IPS-15b (cell line): ENCODE data around the gene GFPT2.

Experiments
- H3K27me3 ChIP-seq: one replicate; pipeline ENCODE4 v1.6.1; 2013; ENCODE audit warnings: low read length; ENCODE audit not compliant: control insufficient read depth, insufficient read depth
- H3K36me3 ChIP-seq: one replicate; pipeline ENCODE4 v1.6.1; 2013; ENCODE audit warnings: low read length; ENCODE audit not compliant: control insufficient read depth, insufficient read depth
- H3K4me1 ChIP-seq: one replicate; pipeline ENCODE4 v1.6.1; 2013; ENCODE audit warnings: mild to moderate bottlenecking, low read length; ENCODE audit not compliant: control insufficient read depth, insufficient read depth
- H3K4me3 ChIP-seq: one replicate; pipeline ENCODE4 v1.5.1; 2013; ENCODE audit warnings: low read depth, low read length
- H3K9ac ChIP-seq: one replicate; pipeline ENCODE4 v1.6.1; 2013; ENCODE audit warnings: low read depth, mild to moderate bottlenecking, low read length
- H3K9me3 ChIP-seq: one replicate; pipeline ENCODE4 v1.6.1; 2013; ENCODE audit warnings: mild to moderate bottlenecking, low read length; ENCODE audit not compliant: control insufficient read depth, insufficient read depth

The GFPT2 gene

DNA sequence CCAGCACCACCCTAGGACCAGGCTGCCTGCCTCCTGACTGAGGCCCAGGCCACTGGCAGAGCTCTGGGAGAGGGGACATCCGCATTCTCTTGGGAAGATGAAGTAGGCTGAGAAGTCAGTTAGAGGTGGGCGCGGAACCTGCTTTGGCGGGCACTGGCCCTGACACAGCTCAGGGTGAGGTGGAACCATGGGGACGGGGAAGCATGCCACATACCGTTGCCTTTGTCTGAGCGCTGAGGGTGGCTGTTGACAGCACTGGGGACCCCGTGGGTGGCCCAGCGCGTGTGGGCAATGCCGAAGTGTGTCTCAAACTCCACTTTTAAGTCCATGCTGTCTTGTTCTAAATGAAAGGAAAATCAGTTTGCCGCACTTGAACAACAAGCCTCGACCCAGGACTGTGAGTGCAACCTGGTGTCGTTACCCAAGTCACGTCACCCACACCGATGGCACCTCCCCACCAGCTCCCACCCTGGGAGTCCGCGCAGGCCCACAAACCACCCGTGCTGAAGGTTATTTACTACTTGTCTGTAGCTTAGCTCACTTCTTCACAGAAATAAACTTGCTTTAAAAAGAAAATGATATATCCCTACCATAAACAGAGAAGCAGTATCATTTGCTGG lies 17.4 kb downstream of the GFPT2 start:
- Histone ChIP-seq H3K36me3 (peaks cover 58% of the 10 kb centered on the region), H3K9me3 (no peaks in the 10 kb centered on the region)

DNA sequence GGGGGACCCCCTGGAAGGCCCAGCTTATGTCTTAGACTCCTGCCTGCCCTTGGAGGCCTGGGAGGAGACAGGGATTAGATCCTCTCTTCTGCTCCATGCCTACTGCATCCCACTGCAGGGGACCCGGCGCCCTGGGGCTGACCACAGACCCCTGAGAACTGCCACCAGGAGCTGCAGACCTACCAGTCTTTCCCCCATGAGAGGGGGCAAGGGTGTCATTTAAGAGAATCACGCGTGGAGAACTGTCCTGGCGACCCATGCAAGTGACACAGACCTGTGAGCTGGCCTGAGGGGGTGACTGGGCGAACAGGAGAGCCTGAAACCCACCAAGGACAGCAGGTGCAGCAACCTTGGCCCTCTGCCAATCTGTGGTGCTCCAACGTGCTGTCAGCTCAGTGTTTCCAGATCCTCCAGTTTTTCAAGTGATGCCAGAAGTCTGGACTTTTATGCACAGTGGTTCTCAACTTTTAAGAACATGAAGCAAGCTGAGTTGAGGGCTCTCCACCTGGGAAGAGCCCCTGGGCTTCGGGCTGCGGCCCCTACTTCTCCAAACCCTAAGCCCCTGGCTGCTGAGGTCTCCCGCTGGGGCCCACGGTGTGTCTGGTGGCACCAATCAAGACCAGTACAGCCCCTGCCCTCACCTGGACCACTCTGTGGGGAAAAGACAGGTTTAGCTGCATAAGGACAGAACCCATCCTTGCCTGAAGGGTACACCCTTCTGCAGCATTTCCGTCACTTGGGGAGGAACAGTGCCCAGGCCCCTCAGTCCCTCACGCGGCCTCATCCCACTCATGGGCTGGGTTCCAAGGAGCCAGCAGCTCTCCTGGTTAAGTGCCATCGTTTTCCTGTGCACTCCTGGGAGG lies 18.2 kb downstream of the GFPT2 start:
- peaks cover 12% of the 10 kb centered on the region for H3K4me1 ChIP-seq
- H3K36me3 ChIP-seq = peaks cover 64% of the 10 kb centered on the region
- H3K9ac ChIP-seq = no peak overlapping the region
- no peak overlapping the region for H3K4me3 ChIP-seq
- no peaks in the 10 kb centered on the region for H3K9me3 ChIP-seq
- no peaks in the 10 kb centered on the region for H3K27me3 ChIP-seq

More for the DNA sequence above, 17.4 kb downstream of the GFPT2 start:
- no peak overlapping the region for H3K9ac ChIP-seq
- H3K4me3 ChIP-seq = no peak overlapping the region
- peaks cover 11% of the 10 kb centered on the region for H3K4me1 ChIP-seq
- H3K27me3 ChIP-seq = no peaks in the 10 kb centered on the region

DNA sequence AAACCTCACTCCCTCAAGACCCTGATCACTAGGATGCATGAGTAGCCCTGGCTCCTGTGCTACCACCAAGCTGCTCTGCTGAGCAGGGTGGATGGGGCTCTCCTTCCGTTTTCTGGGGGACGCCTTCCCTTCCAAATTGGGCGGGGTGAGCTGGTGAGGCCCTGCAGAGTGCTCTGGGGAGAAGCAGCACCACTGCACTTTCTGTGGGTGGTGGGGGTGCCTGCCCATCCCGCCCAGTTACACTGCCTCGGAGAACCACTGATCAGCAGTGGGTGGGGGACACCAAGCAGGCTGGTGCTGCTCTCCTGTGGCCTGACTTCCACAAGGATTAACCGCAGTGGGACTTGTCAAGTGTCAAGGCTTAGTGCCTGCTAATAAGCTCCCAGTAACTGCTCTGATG lies 19.0 kb downstream of the GFPT2 start:
- no peaks in the 10 kb centered on the region for H3K9me3 ChIP-seq
- no peak overlapping the region for H3K4me3 ChIP-seq
- peaks cover 67% of the 10 kb centered on the region for H3K36me3 ChIP-seq
- H3K9ac ChIP-seq = no peak overlapping the region
- H3K27me3 ChIP-seq = no peaks in the 10 kb centered on the region
- H3K4me1 ChIP-seq = peaks cover 12% of the 10 kb centered on the region

DNA sequence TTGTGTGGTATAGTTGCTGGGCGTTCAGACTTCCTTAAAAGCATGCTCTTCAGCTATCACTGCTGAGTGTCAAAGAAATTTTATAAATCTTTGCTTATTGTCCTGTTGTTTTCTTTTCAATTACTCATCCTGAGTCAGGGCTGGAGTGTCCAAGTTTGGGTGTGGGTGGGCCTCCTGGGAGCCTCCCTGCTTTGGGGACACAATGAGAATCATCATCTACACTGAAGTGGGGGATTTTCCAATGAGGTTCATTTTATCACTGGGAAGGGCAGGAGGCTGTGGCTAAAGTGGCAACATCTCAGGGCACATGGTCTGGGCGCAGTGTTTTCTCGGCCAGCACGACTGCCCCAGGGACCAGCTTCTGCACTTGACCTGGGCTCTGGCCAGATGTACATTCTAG lies 19.5 kb downstream of the GFPT2 start:
- H3K9ac ChIP-seq = no peak overlapping the region
- H3K36me3 ChIP-seq = peaks cover 69% of the 10 kb centered on the region
- no peak overlapping the region for H3K4me3 ChIP-seq
- peaks cover 12% of the 10 kb centered on the region for H3K4me1 ChIP-seq
- H3K9me3 ChIP-seq = no peaks in the 10 kb centered on the region
- H3K27me3 ChIP-seq = no peaks in the 10 kb centered on the region

DNA sequence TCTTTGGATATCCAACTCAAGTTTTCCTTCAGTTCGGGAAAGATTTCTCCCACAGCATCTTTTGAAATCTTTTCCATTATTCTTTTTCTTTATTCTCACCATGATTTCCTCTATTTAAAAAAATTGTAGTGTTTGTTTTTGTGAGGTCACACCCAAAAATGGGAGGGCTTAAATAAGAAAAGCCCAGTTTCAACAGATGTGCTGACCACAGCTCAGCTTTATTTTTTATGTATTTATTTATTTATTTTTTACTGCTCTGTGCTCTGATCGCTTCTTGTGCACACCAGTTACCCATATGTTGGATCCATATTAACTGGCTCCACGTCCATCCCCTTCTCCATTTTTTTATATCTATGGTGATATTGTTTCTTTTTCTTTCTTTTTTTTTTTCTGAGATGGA lies 20.3 kb downstream of the GFPT2 start:
- H3K9me3 ChIP-seq = no peaks in the 10 kb centered on the region
- H3K4me1 ChIP-seq = peaks cover 12% of the 10 kb centered on the region
- no peaks in the 10 kb centered on the region for H3K27me3 ChIP-seq
- no peak overlapping the region for H3K9ac ChIP-seq
- peaks cover 69% of the 10 kb centered on the region for H3K36me3 ChIP-seq
- H3K4me3 ChIP-seq = no peak overlapping the region

DNA sequence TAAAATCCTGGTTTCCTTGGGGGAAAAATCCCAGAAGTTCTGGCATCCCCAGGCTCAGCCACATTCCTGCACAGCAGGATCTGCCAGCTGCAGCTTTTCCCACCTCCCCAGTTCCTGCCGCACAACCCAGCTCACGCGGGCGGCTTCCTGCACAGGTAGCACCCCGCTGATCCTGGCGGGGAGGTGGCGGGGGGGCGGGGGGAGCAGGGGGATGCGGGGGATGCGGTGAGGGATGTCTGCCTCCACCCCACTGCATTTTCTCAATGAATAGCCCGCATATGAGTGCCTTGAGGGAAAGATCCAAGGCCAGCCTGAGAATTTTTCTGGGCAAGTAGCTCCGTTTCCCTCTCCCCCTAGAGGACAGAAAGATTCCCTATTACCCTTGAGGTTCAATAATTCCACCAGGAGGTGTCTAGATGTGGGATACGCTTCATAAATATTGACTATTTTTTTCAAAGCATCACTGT lies 21.1 kb downstream of the GFPT2 start:
- peaks cover 71% of the 10 kb centered on the region for H3K36me3 ChIP-seq
- H3K4me3 ChIP-seq = no peak overlapping the region
- H3K4me1 ChIP-seq = peaks cover 12% of the 10 kb centered on the region
- H3K9ac ChIP-seq = peak overlapping the region; percentile 56
- H3K9me3 ChIP-seq = no peaks in the 10 kb centered on the region
- H3K27me3 ChIP-seq = no peaks in the 10 kb centered on the region

DNA sequence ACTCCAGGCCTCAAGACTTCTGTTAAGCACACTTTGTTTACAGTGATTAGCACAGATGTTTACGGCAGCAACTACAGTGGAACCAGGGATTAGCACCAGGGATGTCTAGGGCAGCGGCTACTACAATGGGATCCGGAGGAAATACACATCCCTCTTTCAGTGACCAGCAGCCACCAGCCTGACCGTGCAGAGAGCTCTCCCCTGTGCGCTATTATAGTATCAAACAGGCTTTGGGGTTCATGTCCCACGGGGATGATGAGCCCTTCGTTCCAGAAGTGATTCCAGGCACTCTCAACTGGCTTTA lies 21.5 kb downstream of the GFPT2 start:
- Histone ChIP-seq H3K36me3 (peaks cover 70% of the 10 kb centered on the region), H3K4me3 (no peak overlapping the region), H3K27me3 (no peaks in the 10 kb centered on the region), H3K9ac (peak overlapping the region; percentile 56), H3K9me3 (no peaks in the 10 kb centered on the region), H3K4me1 (peaks cover 12% of the 10 kb centered on the region)

DNA sequence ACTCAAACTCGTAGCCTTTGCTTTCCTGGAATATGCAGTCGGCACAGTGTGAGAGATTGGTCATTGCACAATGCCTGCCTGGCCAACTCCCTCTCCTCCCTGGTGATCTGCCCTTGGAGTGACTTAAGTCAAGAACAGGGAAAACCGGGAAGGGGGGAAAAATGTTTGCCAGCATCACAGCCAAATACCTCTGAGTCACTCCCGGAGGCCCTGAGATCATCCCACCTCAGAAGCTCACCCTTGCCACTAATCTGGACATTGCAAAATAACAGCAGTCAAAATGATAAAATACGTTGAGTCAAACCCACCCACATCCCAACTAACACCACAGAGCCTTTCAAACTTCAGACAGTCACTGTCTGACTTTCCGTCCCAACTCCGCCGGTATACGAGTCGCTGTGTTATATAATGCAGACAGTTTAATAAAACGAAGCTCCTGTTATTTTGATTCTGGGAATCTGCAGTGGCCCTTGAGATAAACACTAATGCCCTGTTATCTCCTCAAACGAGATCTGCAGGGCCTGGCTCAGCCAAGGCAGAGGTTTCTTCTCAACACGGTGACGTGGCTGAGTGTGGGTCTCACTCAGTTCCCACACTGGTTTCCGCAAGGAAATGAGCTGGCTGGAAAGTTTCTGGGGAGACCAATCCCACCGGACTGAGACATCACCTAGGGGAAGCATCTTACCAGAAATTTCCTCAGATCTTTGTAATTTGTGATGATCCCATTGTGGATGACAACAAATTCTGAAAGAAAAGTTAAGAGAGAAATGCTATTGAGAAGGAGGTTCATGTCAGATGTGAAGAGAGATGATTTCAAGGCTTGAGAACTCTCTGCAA lies 22.1 kb downstream of the GFPT2 start:
- Histone ChIP-seq H3K36me3 (peaks cover 65% of the 10 kb centered on the region), H3K9ac (no peak overlapping the region), H3K4me1 (peaks cover 12% of the 10 kb centered on the region), H3K4me3 (no peak overlapping the region), H3K27me3 (no peaks in the 10 kb centered on the region), H3K9me3 (no peaks in the 10 kb centered on the region)

DNA sequence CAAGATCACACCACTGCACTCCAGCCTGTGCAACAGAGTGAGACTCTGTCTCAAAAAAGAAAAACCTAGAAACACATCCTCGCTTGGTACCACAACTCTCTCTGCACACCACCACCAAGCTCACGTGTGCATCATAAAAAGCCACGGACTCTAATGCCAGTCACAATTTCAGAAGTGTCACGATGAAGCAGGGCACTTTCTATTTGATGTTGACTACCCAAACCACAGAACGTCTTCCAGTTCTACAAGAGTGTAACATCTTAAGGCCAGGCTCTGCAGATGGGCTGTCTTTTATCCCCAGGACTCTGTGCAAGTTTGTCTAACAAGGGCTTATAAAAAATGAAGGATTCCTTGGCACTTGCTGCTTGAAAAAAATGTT lies 22.9 kb downstream of the GFPT2 start:
- H3K27me3 ChIP-seq = no peaks in the 10 kb centered on the region
- no peak overlapping the region for H3K9ac ChIP-seq
- H3K4me1 ChIP-seq = peaks cover 12% of the 10 kb centered on the region
- H3K36me3 ChIP-seq = peaks cover 58% of the 10 kb centered on the region
- no peaks in the 10 kb centered on the region for H3K9me3 ChIP-seq
- H3K4me3 ChIP-seq = no peak overlapping the region

DNA sequence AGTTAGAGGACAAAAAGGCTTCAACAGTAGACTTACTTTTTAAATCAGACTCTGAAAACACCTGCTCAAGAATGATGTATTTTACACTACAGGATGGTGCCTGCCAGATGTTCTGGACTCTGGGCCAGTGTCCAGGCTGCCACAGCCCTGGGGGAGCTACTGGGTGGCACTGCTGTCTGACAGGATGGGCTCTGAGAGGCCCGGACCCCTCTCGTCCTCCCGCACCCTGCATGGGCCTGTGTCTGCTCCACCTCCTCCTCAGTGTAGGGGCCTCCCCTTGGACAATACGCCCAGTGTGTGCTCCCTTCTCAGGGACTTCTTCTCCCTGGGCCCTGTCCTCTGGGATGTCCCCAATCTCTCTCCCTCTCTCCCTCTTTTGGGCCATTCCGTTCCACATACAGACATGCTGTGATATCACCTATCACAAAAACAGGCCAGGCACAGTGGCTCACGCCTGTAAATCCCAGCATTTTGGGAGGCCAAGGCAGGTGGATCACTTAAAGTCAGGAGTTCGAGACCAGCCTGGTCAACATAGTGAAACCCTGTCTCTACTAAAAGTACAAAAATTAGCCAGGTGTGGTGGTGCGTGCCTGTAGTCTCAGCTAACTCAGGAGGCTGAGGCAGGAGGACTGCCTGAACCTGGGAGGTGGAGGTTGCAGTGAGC lies 23.4 kb downstream of the GFPT2 start:
- H3K27me3 ChIP-seq = no peaks in the 10 kb centered on the region
- H3K9ac ChIP-seq = no peak overlapping the region
- no peaks in the 10 kb centered on the region for H3K9me3 ChIP-seq
- H3K4me3 ChIP-seq = no peak overlapping the region
- peaks cover 12% of the 10 kb centered on the region for H3K4me1 ChIP-seq
- peaks cover 58% of the 10 kb centered on the region for H3K36me3 ChIP-seq

DNA sequence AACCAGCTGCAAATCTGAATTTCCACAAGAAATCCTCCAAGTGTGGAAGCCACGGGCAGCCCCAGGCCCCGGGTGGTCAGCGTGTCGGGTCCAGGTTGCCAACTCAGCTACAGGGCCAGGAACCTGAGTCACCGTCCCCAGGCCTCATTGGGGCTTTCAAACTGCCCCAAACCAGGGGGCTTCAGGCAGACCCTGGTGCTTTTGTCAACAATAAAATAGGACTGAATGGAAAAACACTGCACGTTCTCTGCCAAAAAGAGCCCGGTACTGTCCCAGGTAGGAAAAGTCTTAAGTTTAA lies 24.0 kb downstream of the GFPT2 start:
- H3K4me1 ChIP-seq = peaks cover 12% of the 10 kb centered on the region
- no peaks in the 10 kb centered on the region for H3K27me3 ChIP-seq

More for the DNA sequence above, 24.0 kb downstream of the GFPT2 start:
- Histone ChIP-seq H3K4me3 (no peak overlapping the region), H3K9me3 (no peaks in the 10 kb centered on the region), H3K36me3 (peaks cover 54% of the 10 kb centered on the region), H3K9ac (no peak overlapping the region)
